GM10266 (cell line): ENCODE measurements around the gene ZBTB2.
"Not testable (repeated sequence)": the region's sequence is repeated elsewhere in the genome, so short reads cannot be mapped to it uniquely, and the experiment has no call there.

Source experiments
- DNase-seq: peaks from one replicate; pipeline ENCODE4 v3.0.0; 2012; ENCODE audit errors: extremely low spot score
- CTCF ChIP-seq: IDR thresholded peaks from 2 replicates; pipeline ENCODE4 v1.5.1; 2012; ENCODE audit warnings: mild to moderate bottlenecking, low read depth; ENCODE audit not compliant: control insufficient read depth, insufficient read depth; ENCODE audit errors: missing control alignments

ZBTB2 gene

GRCh38 chr6:151372164-151372563 is 19.2 kb downstream of the ZBTB2 start:
- DNase-seq = no peak
- no peak for TF ChIP-seq CTCF

GRCh38 chr6:151370509-151371078 is 20.8 kb downstream of the ZBTB2 start:
- DNase-seq = no peak
- TF ChIP-seq CTCF = no peak

GRCh38 chr6:151365233-151365632 is 26.1 kb downstream of the ZBTB2 start:
- no peak for DNase-seq
- TF ChIP-seq CTCF = no peak

- no peak for TF ChIP-seq CTCF
- DNase-seq = no peak
These were observed 31.9 kb downstream of the ZBTB2 start for GRCh38 chr6:151359486-151359885.

GRCh38 chr6:151358475-151358874 is 32.9 kb downstream of the ZBTB2 start:
- TF ChIP-seq CTCF = no peak
- DNase-seq = no peak

- no peak for DNase-seq
- no peak for TF ChIP-seq CTCF
These were observed 33.5 kb downstream of the ZBTB2 start for GRCh38 chr6:151357758-151358436.

GRCh38 chr6:151356983-151357382 is 34.4 kb downstream of the ZBTB2 start:
- not testable (repeated sequence) for DNase-seq
